ENCODE results near the gene RASGRP2.

RASGRP2 gene

GRCh38 chr11:64770120-64770519 lies 26.2 kb upstream of the RASGRP2 start:
- DNase-seq (ENCODE audit: low spot score): no peak

GRCh38 chr11:64769283-64769682 lies 25.3 kb upstream of the RASGRP2 start:
- no peak for DNase-seq (ENCODE audit: low spot score)

GRCh38 chr11:64768300-64768694 lies 24.4 kb upstream of the RASGRP2 start:
- no peak for DNase-seq (ENCODE audit: low spot score)

GRCh38 chr11:64767344-64768299 lies 23.7 kb upstream of the RASGRP2 start:
- DNase-seq (ENCODE audit: low spot score): peak; percentile 80

- DNase-seq (ENCODE audit: low spot score): no peak
Measured at GRCh38 chr11:64766881-64767280, 22.9 kb upstream of the RASGRP2 start.

GRCh38 chr11:64765851-64766665 lies 22.1 kb upstream of the RASGRP2 start:
- no peak for DNase-seq (ENCODE audit: low spot score)

GRCh38 chr11:64765291-64765850 lies 21.4 kb upstream of the RASGRP2 start:
- DNase-seq (ENCODE audit: low spot score): no peak

GRCh38 chr11:64764753-64765152 lies 20.8 kb upstream of the RASGRP2 start:
- no peak for DNase-seq (ENCODE audit: low spot score)

- DNase-seq (ENCODE audit: low spot score): no peak
Measured at GRCh38 chr11:64764040-64764611, 20.2 kb upstream of the RASGRP2 start.

GRCh38 chr11:64763526-64764039 lies 19.6 kb upstream of the RASGRP2 start:
- DNase-seq (ENCODE audit: low spot score): no peak

GRCh38 chr11:64762674-64763525 lies 19.0 kb upstream of the RASGRP2 start:
- DNase-seq (ENCODE audit: low spot score): no peak

GRCh38 chr11:64762277-64762673 lies 18.3 kb upstream of the RASGRP2 start:
- DNase-seq (ENCODE audit: low spot score): no peak

GRCh38 chr11:64760759-64761420 lies 16.9 kb upstream of the RASGRP2 start:
- no peak for DNase-seq (ENCODE audit: low spot score)

GRCh38 chr11:64759722-64760719 lies 16.1 kb upstream of the RASGRP2 start, which contains the start of gene PYGM:
Gene PYGM (minus strand): TSS chr11:64759974. CDS start chr11:64759898, 76 bp downstream.
- no peak for DNase-seq (ENCODE audit: low spot score)

- DNase-seq (ENCODE audit: low spot score): no peak
Measured at GRCh38 chr11:64759131-64759721, 15.3 kb upstream of the RASGRP2 start.

- DNase-seq (ENCODE audit: low spot score): no peak
Measured at GRCh38 chr11:64758330-64759079, 14.6 kb upstream of the RASGRP2 start.

- no peak for DNase-seq (ENCODE audit: low spot score)
Measured at GRCh38 chr11:64757549-64758329, 13.8 kb upstream of the RASGRP2 start.

All from hematopoietic multipotent progenitor cell treated with erythropoietin and hydrocortisone succinate and interleukin-3 and kit ligand, for 15 days (in vitro differentiated cells).